MCF 10A (cell line): ENCODE measurements around the gene MEGF9. TPM values are rescaled to one million over a fixed set of nuclear protein-coding genes. Genes with fewer than 3 reads are reported as not detected.

ENCODE experiments used
- BruUV-seq: library from RNA; stranded (reverse); fragments of 400-500 nt; replicated peaks from 2 replicates; lab custom pipeline; 2021; lab: Mats Ljungman, UMichigan
- CTCF ChIA-PET: fragments of 300-600 bp; sonication (Branson Sonifier 250); formaldehyde crosslinking; extraction: SDS; loops from one replicate; lab custom pipeline; 2021; ENCODE audit warnings: antibody characterized with exemption, inconsistent platforms; lab: Yijun Ruan, JAX
- POLR2A ChIA-PET: fragments of 300-600, 350-650 bp; sonication (Branson Sonifier 250); formaldehyde crosslinking; extraction: SDS; loops from one replicate; lab custom pipeline; 2020; ENCODE audit warnings: antibody characterized with exemption, inconsistent platforms; lab: Yijun Ruan, JAX
- DNase-seq: peaks from one replicate; pipeline ENCODE4 v3.0.0-alpha.2; 2018; ENCODE audit not compliant: unreplicated experiment
- H3K27ac Mint-ChIP-seq: one replicate; pipeline ENCODE4 v1.8.0; 2022; ENCODE audit warnings: mild to moderate bottlenecking, low read depth, mixed read lengths; ENCODE audit not compliant: unreplicated experiment
- H3K27me3 Mint-ChIP-seq: one replicate; pipeline ENCODE4 v1.8.0; 2022; ENCODE audit warnings: mixed read lengths; ENCODE audit not compliant: insufficient read depth, unreplicated experiment
- H3K36me3 Mint-ChIP-seq: one replicate; pipeline ENCODE4 v1.8.0; 2022; ENCODE audit warnings: mild to moderate bottlenecking, moderate library complexity, mixed read lengths; ENCODE audit not compliant: insufficient read depth, unreplicated experiment
- H3K4me1 Mint-ChIP-seq: one replicate; pipeline ENCODE4 v1.8.0; 2022; ENCODE audit warnings: mixed read lengths; ENCODE audit not compliant: insufficient read depth, unreplicated experiment
- H3K4me3 Mint-ChIP-seq: one replicate; pipeline ENCODE4 v1.8.0; 2022; ENCODE audit warnings: mild to moderate bottlenecking, moderate library complexity, mixed read lengths; ENCODE audit not compliant: unreplicated experiment
- H3K9me3 Mint-ChIP-seq: one replicate; pipeline ENCODE4 v1.8.0; 2022; ENCODE audit warnings: mixed read lengths; ENCODE audit not compliant: unreplicated experiment
- intact Hi-C: fragments of 100-400 bp; cut with micrococcal nuclease; formaldehyde crosslinking; loops from 2 replicates; pipeline ENCODE4 v1.14.1; 2022
- total RNA-seq: library from RNA; stranded (reverse); gene quantifications from 2 replicates; pipeline ENCODE4 v1.2.3, GENCODE V29; 2022
- TF ChIP-seq, protein P1 (sequence below): fragments of 200-600 bp; IDR thresholded peaks from one replicate; pipeline ENCODE4 v1.8.0; 2022; ENCODE audit warnings: antibody characterized with exemption, mild to moderate bottlenecking; ENCODE audit not compliant: unreplicated experiment

MEGF9 gene
- total RNA-seq, 1 experiment from 2014 or later, result 5.7 TPM

- Mint-ChIP-seq H3K27me3 (no peaks in the 10 kb centered on the region), H3K9me3 (no peaks in the 10 kb centered on the region), H3K4me1 (peaks cover 22% of the 10 kb centered on the region), H3K36me3 (peaks cover 4% of the 10 kb centered on the region), H3K27ac (peak overlapping the region; percentile 21), H3K4me3 (no peak overlapping the region)
- TF ChIP-seq, protein P1, sequence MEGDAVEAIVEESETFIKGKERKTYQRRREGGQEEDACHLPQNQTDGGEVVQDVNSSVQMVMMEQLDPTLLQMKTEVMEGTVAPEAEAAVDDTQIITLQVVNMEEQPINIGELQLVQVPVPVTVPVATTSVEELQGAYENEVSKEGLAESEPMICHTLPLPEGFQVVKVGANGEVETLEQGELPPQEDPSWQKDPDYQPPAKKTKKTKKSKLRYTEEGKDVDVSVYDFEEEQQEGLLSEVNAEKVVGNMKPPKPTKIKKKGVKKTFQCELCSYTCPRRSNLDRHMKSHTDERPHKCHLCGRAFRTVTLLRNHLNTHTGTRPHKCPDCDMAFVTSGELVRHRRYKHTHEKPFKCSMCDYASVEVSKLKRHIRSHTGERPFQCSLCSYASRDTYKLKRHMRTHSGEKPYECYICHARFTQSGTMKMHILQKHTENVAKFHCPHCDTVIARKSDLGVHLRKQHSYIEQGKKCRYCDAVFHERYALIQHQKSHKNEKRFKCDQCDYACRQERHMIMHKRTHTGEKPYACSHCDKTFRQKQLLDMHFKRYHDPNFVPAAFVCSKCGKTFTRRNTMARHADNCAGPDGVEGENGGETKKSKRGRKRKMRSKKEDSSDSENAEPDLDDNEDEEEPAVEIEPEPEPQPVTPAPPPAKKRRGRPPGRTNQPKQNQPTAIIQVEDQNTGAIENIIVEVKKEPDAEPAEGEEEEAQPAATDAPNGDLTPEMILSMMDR, result no peak
- intact Hi-C loops, result no loop called here
- DNase-seq, result peak; percentile 57
- CTCF ChIA-PET, result no interaction called here
- POLR2A ChIA-PET, result interaction anchor here (1.4 to 1.9 kb wide), 3 partner anchors 10 to 13 kb away, joined by 3 to 6 read pairs (median 5); no protein-coding TSS in a partner anchor
- BruUV-seq, result no TSS peak
Observed at GRCh38 chr9:120698766-120699165, 15.5 kb downstream of the MEGF9 start.

GRCh38 chr9:120697448-120697847, 16.8 kb downstream of the MEGF9 start:
- Mint-ChIP-seq H3K4me1 (peaks cover 24% of the 10 kb centered on the region), H3K27ac (no peak overlapping the region), H3K27me3 (no peaks in the 10 kb centered on the region), H3K9me3 (no peaks in the 10 kb centered on the region), H3K4me3 (no peak overlapping the region), H3K36me3 (peaks cover 4% of the 10 kb centered on the region)
- POLR2A ChIA-PET, result interaction anchor here (0.6 to 0.9 kb wide), 2 partner anchors 9 to 220 kb away, joined by 3 read pairs; no protein-coding TSS in a partner anchor
- intact Hi-C loops, result no loop called here
- no peak for DNase-seq
- TF ChIP-seq, protein P1, result no peak
- CTCF ChIA-PET, result interaction anchor here (1.6 kb wide), 1 partner anchor 12 kb away, joined by 6 read pairs; no protein-coding TSS in a partner anchor
- no TSS peak for BruUV-seq

GRCh38 chr9:120696551-120697230, 17.6 kb downstream of the MEGF9 start:
- no peaks in the 10 kb centered on the region for H3K9me3 Mint-ChIP-seq
- H3K4me3 Mint-ChIP-seq, result no peak overlapping the region
- H3K27me3 Mint-ChIP-seq, result no peaks in the 10 kb centered on the region
- intact Hi-C loops, result no loop called here
- BruUV-seq, result no TSS peak
- peaks cover 4% of the 10 kb centered on the region for H3K36me3 Mint-ChIP-seq
- TF ChIP-seq, protein P1, result no peak
- CTCF ChIA-PET, result interaction anchor here (1.6 kb wide), 1 partner anchor 13 kb away, joined by 6 read pairs; no protein-coding TSS in a partner anchor
- peak overlapping the region; percentile 31 for H3K27ac Mint-ChIP-seq
- POLR2A ChIA-PET, result interaction anchor here (0.6 to 0.9 kb wide), 2 partner anchors 10 to 32 kb away, joined by 3 to 4 read pairs; no protein-coding TSS in a partner anchor
- H3K4me1 Mint-ChIP-seq, result peaks cover 24% of the 10 kb centered on the region
- DNase-seq, result no peak

- H3K9me3 Mint-ChIP-seq, result no peaks in the 10 kb centered on the region
- TF ChIP-seq, protein P1, result no peak
- no TSS peak for BruUV-seq
- intact Hi-C loops, result no loop called here
- ChIA-PET CTCF (no interaction called here), POLR2A (interaction anchor here (0.8 kb wide), 1 partner anchor 8 kb away, joined by 3 read pairs; no protein-coding TSS in a partner anchor)
- no peak overlapping the region for H3K4me3 Mint-ChIP-seq
- H3K4me1 Mint-ChIP-seq, result peaks cover 24% of the 10 kb centered on the region
- no peak for DNase-seq
- H3K27me3 Mint-ChIP-seq, result no peaks in the 10 kb centered on the region
- no peak overlapping the region for H3K27ac Mint-ChIP-seq
- peaks cover 4% of the 10 kb centered on the region for H3K36me3 Mint-ChIP-seq
Observed at GRCh38 chr9:120694559-120694958, 19.7 kb downstream of the MEGF9 start.
